ENCODE data around the gene CMTM8. TPM values are rescaled to one million over a fixed set of nuclear protein-coding genes. Genes with fewer than 3 reads are reported as not detected.

Gene CMTM8
- total and polyA plus RNA-seq, 8 donors, result 1.3 to 8.1 (median 5.3) TPM; not detected in 2

DNA sequence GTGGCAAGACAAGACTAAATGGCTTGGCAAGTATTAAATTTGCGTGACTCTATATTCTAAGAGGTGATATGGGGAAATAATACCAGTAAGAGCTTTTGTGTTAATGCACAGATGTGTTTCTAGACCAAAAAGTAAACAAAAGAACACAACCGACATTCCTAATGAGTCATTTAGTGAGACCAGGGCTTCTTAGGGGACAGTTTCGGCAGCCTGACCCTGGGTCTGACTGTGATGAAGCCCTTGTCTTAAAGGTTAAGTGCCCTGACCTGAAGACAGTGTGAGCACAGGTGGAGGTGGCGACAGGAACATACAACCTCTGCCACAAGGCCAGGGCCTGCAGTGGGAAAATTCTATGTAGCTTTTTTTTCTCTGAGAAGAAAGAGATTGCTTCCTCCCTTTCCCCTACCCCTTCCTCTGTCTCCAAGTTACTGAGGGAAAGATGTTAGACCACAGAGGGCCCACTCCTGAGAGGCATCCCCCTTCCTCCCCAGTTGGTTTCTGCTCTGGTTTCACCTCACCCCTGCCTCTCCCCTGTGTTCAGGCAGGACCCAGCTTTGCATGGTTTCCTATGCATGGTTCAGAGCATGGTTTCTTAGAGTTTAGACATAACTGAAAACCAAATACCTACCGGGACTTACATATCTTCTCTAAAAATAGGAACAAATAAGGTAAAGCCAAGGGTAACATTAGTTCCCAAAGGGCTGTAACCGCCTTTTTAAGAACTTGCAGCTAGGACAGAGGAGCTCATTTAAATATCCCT lies 128.3 kb downstream of the CMTM8 start:
- no peaks in the 10 kb centered on the region for H3K27me3 ChIP-seq
- H3K27ac ChIP-seq, result no peak overlapping the region
- H3K9me3 ChIP-seq, result no peaks in the 10 kb centered on the region
- intact Hi-C loops (cut with DNase I; ENCODE audit: low total_unique reads), result no loop called here
- WGBS, 5 donors, result 58 to 79% (median 68%) methylated on average over 6 of the region's 6 CpGs
- TF ChIP-seq POLR2AphosphoS5 (IDR thresholded peaks at IDR 0.05) (no peak), EP300 (IDR thresholded peaks at IDR 0.05) (no peak), POLR2A (IDR thresholded peaks at IDR 0.05) (no peak)
- TF ChIP-seq, protein P1, sequence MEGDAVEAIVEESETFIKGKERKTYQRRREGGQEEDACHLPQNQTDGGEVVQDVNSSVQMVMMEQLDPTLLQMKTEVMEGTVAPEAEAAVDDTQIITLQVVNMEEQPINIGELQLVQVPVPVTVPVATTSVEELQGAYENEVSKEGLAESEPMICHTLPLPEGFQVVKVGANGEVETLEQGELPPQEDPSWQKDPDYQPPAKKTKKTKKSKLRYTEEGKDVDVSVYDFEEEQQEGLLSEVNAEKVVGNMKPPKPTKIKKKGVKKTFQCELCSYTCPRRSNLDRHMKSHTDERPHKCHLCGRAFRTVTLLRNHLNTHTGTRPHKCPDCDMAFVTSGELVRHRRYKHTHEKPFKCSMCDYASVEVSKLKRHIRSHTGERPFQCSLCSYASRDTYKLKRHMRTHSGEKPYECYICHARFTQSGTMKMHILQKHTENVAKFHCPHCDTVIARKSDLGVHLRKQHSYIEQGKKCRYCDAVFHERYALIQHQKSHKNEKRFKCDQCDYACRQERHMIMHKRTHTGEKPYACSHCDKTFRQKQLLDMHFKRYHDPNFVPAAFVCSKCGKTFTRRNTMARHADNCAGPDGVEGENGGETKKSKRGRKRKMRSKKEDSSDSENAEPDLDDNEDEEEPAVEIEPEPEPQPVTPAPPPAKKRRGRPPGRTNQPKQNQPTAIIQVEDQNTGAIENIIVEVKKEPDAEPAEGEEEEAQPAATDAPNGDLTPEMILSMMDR (IDR thresholded peaks at IDR 0.05), result no peak
- peaks cover 0 to 13% (median 8%) of the 10 kb centered on the region in 4 donors for H3K36me3 ChIP-seq
- DNase-seq, result no peak
- H3K4me1 ChIP-seq, result no peaks in the 10 kb centered on the region
- no peak overlapping the region for H3K4me3 ChIP-seq

DNA sequence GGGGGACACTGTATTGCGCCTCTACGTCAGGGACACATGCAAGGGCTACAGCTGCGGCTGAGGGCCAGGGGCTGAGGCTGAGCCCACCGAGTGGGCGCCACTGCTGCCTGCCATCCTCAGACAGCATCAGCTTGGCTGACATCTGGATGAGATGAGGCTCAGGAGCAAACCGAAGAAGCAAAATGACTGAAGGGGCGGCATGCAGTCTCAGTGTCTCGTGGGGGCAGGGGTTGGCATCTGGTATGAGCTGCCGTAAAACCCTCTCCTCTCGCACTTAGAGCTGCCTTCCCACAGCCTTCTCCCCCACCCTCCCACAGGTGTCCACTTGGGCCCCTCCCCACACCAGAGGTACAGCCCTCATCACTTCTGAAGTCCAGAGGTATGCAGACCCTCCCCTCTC lies 129.0 kb downstream of the CMTM8 start:
- H3K9me3 ChIP-seq, result no peaks in the 10 kb centered on the region
- no peak for TF ChIP-seq POLR2AphosphoS5 (IDR thresholded peaks at IDR 0.05)
- TF ChIP-seq EP300 (IDR thresholded peaks at IDR 0.05), result no peak
- TF ChIP-seq POLR2A (IDR thresholded peaks at IDR 0.05), result no peak
- TF ChIP-seq, protein P1 (IDR thresholded peaks at IDR 0.05), result no peak
- no peak for DNase-seq
- H3K4me1 ChIP-seq, result no peaks in the 10 kb centered on the region
- H3K27me3 ChIP-seq, result no peaks in the 10 kb centered on the region
- H3K27ac ChIP-seq, result no peak overlapping the region
- intact Hi-C loops (cut with DNase I; ENCODE audit: low total_unique reads), result no loop called here
- WGBS, 5 donors, result 93 to 97% (median 97%) methylated on average over 7 to 10 of the region's 10 CpGs
- H3K4me3 ChIP-seq, result no peak overlapping the region
- H3K36me3 ChIP-seq, result peaks cover 0 to 10% (median 8%) of the 10 kb centered on the region in 4 donors

DNA sequence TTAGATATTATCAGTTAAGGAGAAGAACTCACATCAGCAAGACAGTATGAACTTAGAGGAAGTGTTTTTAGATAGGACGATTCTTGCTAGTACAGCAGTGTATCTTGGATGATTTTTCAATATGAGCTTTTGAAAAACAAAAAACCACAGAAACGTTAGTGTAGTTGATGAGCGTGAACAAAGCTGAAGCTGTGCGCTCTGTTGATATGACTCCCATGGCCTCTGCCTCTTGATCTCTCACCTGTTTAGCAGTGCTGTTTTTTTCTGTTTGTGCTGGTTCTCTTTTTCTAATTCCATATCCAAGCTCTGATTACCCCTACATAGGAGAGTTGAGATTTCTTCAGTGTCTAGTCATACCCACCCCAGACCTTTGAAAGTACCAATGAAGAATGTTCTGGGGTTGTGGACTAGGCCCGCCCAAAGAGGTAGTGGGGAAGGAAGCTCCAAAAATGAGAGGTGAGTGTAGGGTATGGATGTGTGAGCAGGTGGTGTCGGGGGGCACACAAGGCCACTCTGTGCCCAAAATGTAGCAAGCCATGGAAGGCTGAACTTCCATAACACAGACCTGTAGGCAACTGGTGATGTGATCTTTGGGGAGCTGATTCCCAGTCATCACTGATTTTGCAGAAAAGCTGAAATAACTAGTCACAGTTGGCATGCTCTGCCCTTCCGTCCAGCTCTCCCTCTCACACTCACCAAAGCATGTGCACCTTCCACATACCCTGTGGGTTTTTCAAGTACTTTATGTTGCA lies 133.2 kb downstream of the CMTM8 start:
- H3K9me3 ChIP-seq, result no peaks in the 10 kb centered on the region
- peaks cover 0 to 8% (median 7%) of the 10 kb centered on the region in 4 donors for H3K36me3 ChIP-seq
- no peaks in the 10 kb centered on the region for H3K4me1 ChIP-seq
- H3K4me3 ChIP-seq, result no peak overlapping the region
- no peak for TF ChIP-seq POLR2AphosphoS5 (IDR thresholded peaks at IDR 0.05)
- no peak for TF ChIP-seq EP300 (IDR thresholded peaks at IDR 0.05)
- TF ChIP-seq, protein P1 (IDR thresholded peaks at IDR 0.05), result no peak
- no peak for TF ChIP-seq POLR2A (IDR thresholded peaks at IDR 0.05)
- 79 to 87% (median 84%) methylated on average over 7 of the region's 7 CpGs for WGBS, 5 donors
- H3K27me3 ChIP-seq, result no peaks in the 10 kb centered on the region
- DNase-seq, result peak in 1 of 2 donors; percentile 25
- no peak overlapping the region for H3K27ac ChIP-seq
- intact Hi-C loops (cut with DNase I; ENCODE audit: low total_unique reads), result no loop called here

DNA sequence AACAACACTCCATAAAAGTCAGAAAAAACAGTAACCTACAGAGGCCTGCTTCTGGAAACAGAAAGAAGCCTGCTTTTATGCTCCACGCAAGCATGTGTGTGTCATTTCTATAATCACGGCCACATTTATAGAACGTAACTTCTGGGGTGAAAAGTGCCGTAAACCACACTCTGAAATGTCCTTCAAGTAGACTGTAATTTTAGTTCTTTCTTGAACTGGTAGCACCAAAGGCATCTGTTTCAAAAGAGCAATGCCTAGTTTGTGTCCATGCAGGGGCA lies 133.7 kb downstream of the CMTM8 start:
- H3K27me3 ChIP-seq, result no peaks in the 10 kb centered on the region
- no peak overlapping the region for H3K27ac ChIP-seq
- intact Hi-C loops (cut with DNase I; ENCODE audit: low total_unique reads), result no loop called here
- WGBS, 5 donors, result 94 to 98% (median 96%) methylated on average over 4 of the region's 4 CpGs
- no peaks in the 10 kb centered on the region for H3K9me3 ChIP-seq
- H3K4me1 ChIP-seq, result no peaks in the 10 kb centered on the region
- H3K4me3 ChIP-seq, result no peak overlapping the region
- no peak for TF ChIP-seq EP300 (IDR thresholded peaks at IDR 0.05)
- no peak for TF ChIP-seq POLR2AphosphoS5 (IDR thresholded peaks at IDR 0.05)
- TF ChIP-seq POLR2A (IDR thresholded peaks at IDR 0.05), result no peak
- TF ChIP-seq, protein P1 (IDR thresholded peaks at IDR 0.05), result no peak
- DNase-seq, result no peak
- peaks cover 0 to 8% (median 7%) of the 10 kb centered on the region in 4 donors for H3K36me3 ChIP-seq
